Colon (tissue), 2 donors: ENCODE results near the gene TYMP.

ENCODE experiments used
- FAIRE-seq: peaks from 2 replicates; lab custom pipeline; 2012; peaks lifted over from hg19 to GRCh38; lab: Jason Lieb, UNC
- donor health status: control.
- donor health status: control.

Gene TYMP

GRCh38 chr22:50529897-50530579, at the start of gene TYMP:
Gene TYMP (minus strand): TSS chr22:50530012. CDS start chr22:50529709, 303 bp downstream.
- no peak for FAIRE-seq

GRCh38 chr22:50578776-50579310, 49.0 kb upstream of the TYMP start:
- no peak for FAIRE-seq

GRCh38 chr22:50577987-50578775, 48.4 kb upstream of the TYMP start, which contains the start of gene CPT1B:
Gene CPT1B (minus strand): TSS chr22:50578427. CDS start chr22:50577915, 512 bp downstream.
- FAIRE-seq = no peak

GRCh38 chr22:50577697-50577986, 47.8 kb upstream of the TYMP start:
- FAIRE-seq = no peak

- FAIRE-seq = no peak
Observed at GRCh38 chr22:50576806-50577696, 47.2 kb upstream of the TYMP start.

- no peak for FAIRE-seq
Observed at GRCh38 chr22:50576070-50576469, 46.3 kb upstream of the TYMP start.

- no peak for FAIRE-seq
Observed at GRCh38 chr22:50575426-50575941, 45.7 kb upstream of the TYMP start.

GRCh38 chr22:50574383-50574755, 44.6 kb upstream of the TYMP start:
- FAIRE-seq = no peak

- no peak for FAIRE-seq
Observed at GRCh38 chr22:50573491-50574382, 43.9 kb upstream of the TYMP start.

GRCh38 chr22:50572965-50573364, 43.2 kb upstream of the TYMP start:
- no peak for FAIRE-seq

- no peak for FAIRE-seq
Observed at GRCh38 chr22:50571264-50572175, 41.7 kb upstream of the TYMP start.

GRCh38 chr22:50570861-50571260, 41.0 kb upstream of the TYMP start:
- FAIRE-seq = no peak

- FAIRE-seq = no peak
Observed at GRCh38 chr22:50569896-50570535, 40.2 kb upstream of the TYMP start.

- no peak for FAIRE-seq
Observed at GRCh38 chr22:50569041-50569459, 39.2 kb upstream of the TYMP start.

GRCh38 chr22:50568626-50569025, 38.8 kb upstream of the TYMP start:
- FAIRE-seq = no peak

- FAIRE-seq = no peak
Observed at GRCh38 chr22:50567721-50568252, 38.0 kb upstream of the TYMP start.

- no peak for FAIRE-seq
Observed at GRCh38 chr22:50564289-50564688, 34.5 kb upstream of the TYMP start.

- FAIRE-seq = no peak
Observed at GRCh38 chr22:50563413-50564160, 33.8 kb upstream of the TYMP start.
